OCI-LY3 (cell line): ENCODE measurements around the gene ADAMTS14.

Experiments used
- EZH2phosphoT487 ChIP-seq: fragments of 200-600 bp; shearing (Covaris generic); IDR thresholded peaks from 2 replicates; pipeline ENCODE4 v1.6.1; 2018; ENCODE audit warnings: antibody characterized with exemption, mixed run types, low read depth
- TF ChIP-seq, protein P1 (sequence below): fragments of 200-600, 300-600 bp; sonication (generic); IDR thresholded peaks from 2 replicates; pipeline ENCODE4 v1.5.1; 2014; ENCODE audit warnings: antibody characterized with exemption, low read length, low read depth

DNA sequence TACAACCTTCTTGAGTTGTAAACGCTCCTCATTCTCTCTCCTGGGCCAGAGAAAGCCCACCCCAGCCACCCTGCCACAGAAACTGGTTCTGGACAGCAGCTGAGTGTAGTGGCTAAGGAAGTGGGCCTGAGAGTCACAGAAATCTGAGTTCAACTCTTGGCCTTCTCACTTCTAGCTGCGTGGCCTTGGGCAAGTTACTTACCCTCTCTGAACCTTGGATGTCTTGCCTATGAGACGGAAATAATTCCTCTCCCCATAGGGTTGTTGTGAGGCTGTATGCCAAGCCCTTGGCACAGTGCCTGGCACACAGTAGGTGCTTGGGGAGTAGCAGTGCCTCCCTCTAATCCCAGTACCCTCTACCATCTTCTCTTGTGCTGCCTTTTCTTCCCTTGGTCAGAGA is 51.5 kb downstream of the ADAMTS14 start:
- TF ChIP-seq, protein P1, sequence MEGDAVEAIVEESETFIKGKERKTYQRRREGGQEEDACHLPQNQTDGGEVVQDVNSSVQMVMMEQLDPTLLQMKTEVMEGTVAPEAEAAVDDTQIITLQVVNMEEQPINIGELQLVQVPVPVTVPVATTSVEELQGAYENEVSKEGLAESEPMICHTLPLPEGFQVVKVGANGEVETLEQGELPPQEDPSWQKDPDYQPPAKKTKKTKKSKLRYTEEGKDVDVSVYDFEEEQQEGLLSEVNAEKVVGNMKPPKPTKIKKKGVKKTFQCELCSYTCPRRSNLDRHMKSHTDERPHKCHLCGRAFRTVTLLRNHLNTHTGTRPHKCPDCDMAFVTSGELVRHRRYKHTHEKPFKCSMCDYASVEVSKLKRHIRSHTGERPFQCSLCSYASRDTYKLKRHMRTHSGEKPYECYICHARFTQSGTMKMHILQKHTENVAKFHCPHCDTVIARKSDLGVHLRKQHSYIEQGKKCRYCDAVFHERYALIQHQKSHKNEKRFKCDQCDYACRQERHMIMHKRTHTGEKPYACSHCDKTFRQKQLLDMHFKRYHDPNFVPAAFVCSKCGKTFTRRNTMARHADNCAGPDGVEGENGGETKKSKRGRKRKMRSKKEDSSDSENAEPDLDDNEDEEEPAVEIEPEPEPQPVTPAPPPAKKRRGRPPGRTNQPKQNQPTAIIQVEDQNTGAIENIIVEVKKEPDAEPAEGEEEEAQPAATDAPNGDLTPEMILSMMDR, result no peak
- TF ChIP-seq EZH2phosphoT487, result no peak
